Nephron progenitor cell (in vitro differentiated cells): Measurements from ENCODE around the gene GMDS.

Experiments
- DNase-seq: peaks from one replicate; pipeline ENCODE4 v3.0.0; 2021
- H3K27ac Mint-ChIP-seq: 2 replicates; pipeline ENCODE4 v1.8.0; 2021; ENCODE audit warnings: mild to moderate bottlenecking, moderate library complexity, mixed read lengths
- H3K27me3 Mint-ChIP-seq: 2 replicates; pipeline ENCODE4 v1.8.0; 2021; ENCODE audit warnings: mild to moderate bottlenecking, low read depth, mixed read lengths; ENCODE audit not compliant: poor library complexity
- H3K36me3 Mint-ChIP-seq: 2 replicates; pipeline ENCODE4 v1.8.0; 2021; ENCODE audit warnings: low read depth, mixed read lengths
- H3K4me1 Mint-ChIP-seq: 2 replicates; pipeline ENCODE4 v1.8.0; 2021; ENCODE audit warnings: mixed read lengths
- H3K4me3 Mint-ChIP-seq: 2 replicates; pipeline ENCODE4 v1.8.0; 2021; ENCODE audit warnings: mild to moderate bottlenecking, moderate library complexity, mixed read lengths
- H3K9me3 Mint-ChIP-seq: 2 replicates; pipeline ENCODE4 v1.8.0; 2021; ENCODE audit warnings: mild to moderate bottlenecking, moderate library complexity, mixed read lengths
- CTCF ChIP-seq: fragments of 200-600 bp; sonication (generic); IDR thresholded peaks from 2 replicates; pipeline ENCODE4 v1.5.0; 2021; ENCODE audit warnings: antibody characterized with exemption

GMDS gene

DNA sequence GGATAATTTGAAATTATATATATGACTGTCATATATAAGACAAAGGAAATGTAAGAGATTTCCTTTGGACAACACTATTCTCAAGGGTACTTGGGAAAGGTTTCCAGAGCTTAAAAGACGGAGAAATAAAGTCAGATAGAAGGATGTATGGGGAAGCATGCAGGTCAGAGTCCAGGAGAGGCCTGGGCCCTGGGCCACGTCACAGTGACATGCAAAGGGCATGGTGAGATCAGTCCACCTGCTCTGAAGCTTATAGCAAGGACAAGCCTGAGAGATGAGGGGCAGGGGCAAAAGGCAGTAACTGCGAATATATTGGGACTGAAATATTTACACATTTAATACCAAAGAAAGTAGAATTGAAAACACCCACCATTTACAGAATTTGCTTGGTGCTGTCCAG, 24.6 kb upstream of the GMDS start:
- no peak for TF ChIP-seq CTCF
- H3K4me3 Mint-ChIP-seq = no peak overlapping the region
- H3K4me1 Mint-ChIP-seq = peaks cover 16% of the 10 kb centered on the region
- H3K36me3 Mint-ChIP-seq = peaks cover 43% of the 10 kb centered on the region
- no peaks in the 10 kb centered on the region for H3K27me3 Mint-ChIP-seq
- no peak for DNase-seq
- peaks cover 16% of the 10 kb centered on the region for H3K9me3 Mint-ChIP-seq
- H3K27ac Mint-ChIP-seq = no peak overlapping the region

DNA sequence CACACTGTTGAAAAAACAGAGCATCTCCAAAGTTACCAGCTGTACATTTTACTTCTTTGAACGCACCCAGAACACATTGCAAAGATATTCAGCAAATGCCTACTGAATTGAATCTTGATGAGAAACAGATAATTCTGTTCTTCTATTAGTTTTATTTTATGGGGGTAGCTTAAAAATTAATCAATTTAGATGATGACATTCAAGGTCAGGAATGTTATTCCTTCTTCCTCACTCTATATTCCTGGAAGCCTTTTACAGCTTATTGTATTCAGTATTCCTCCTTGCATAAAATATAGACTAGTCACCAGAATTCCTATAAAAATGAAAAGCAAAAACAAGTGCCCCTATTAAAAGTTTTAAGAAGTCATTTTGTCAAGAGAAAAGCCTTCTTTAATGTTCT, 21.4 kb upstream of the GMDS start:
- Mint-ChIP-seq H3K4me3 (no peak overlapping the region), H3K36me3 (peaks cover 14% of the 10 kb centered on the region), H3K4me1 (peaks cover 10% of the 10 kb centered on the region), H3K27ac (no peak overlapping the region), H3K9me3 (no peaks in the 10 kb centered on the region), H3K27me3 (no peaks in the 10 kb centered on the region)
- DNase-seq = no peak
- TF ChIP-seq CTCF = no peak

DNA sequence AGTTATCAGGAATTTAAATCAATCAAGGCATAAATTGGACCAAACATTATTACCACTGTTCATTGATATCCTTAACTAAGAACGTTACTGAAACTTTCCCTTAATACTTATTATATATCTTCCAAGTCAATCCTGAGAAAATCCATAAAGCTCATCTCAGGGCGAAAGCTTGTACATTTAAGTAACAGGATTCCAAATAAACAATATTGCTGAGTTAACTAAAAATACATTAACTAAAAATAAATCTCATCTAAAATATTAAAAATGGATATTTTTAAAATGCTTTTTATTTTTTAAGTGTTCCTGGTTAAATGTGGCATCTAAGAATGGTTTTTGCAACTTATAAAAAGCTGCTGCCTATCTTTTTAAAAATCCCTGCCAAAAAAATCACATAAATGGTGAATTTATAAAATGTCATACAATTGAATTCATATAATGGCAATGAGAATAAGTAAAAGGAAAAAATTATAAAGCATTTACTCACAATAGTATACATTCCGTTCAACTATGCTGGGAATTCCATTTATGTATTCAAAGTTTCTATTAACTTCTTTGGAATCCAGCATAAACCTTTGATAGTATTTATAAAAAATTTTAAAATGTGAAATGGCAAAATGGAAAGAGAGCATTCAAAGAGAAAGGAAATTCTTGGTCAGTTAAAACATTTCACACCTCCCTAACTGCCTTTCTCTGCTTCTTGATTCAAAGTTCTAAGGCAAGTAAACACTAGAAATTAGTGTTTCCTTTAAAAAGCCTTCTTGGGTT, 20.8 kb upstream of the GMDS start:
- DNase-seq = no peak
- no peak overlapping the region for H3K4me3 Mint-ChIP-seq
- H3K27me3 Mint-ChIP-seq = no peaks in the 10 kb centered on the region
- H3K36me3 Mint-ChIP-seq = peaks cover 14% of the 10 kb centered on the region
- peaks cover 9% of the 10 kb centered on the region for H3K4me1 Mint-ChIP-seq
- TF ChIP-seq CTCF = no peak
- H3K9me3 Mint-ChIP-seq = no peaks in the 10 kb centered on the region
- no peak overlapping the region for H3K27ac Mint-ChIP-seq

DNA sequence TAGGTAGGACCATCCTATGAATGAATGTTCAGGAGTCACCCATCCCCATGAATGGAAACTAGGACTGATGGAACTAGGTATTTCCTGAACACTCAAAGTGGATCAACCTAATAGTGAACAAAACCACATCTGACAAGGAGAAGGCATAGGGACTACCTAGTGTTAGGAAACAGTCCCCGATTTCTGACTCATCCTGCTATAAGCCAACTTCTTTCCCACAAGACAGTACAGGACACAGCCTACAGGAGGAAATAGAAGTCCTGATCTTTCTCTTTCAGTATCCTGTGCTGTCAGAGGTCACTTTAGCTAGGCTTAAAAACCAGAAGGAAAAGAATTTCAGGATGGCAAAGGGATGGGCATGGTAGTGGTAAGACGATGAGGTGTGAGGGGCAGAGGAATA, 19.5 kb upstream of the GMDS start:
- H3K4me3 Mint-ChIP-seq = no peak overlapping the region
- TF ChIP-seq CTCF = no peak
- no peaks in the 10 kb centered on the region for H3K9me3 Mint-ChIP-seq
- peaks cover 8% of the 10 kb centered on the region for H3K36me3 Mint-ChIP-seq
- no peaks in the 10 kb centered on the region for H3K27me3 Mint-ChIP-seq
- H3K4me1 Mint-ChIP-seq = no peaks in the 10 kb centered on the region
- H3K27ac Mint-ChIP-seq = no peak overlapping the region
- no peak for DNase-seq

DNA sequence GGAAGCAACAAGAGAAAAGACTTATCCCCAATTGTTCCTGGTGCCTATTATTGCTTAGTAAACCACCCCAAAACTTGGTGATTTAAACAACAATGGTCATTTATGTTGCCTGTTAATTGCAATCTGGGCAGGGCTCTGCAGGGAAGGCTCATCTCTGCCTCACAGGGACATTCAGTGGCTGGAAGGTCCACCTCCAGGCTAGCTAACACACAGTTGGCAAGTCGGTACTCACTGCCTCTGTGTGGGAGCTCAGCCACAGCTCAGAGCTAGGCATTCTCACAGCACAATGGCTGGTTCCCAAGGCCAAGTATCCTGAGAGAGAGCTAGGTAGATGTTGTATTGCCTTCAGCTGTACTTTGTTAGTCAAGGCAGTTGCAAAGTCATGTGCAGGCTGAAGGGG, 18.5 kb upstream of the GMDS start:
- H3K27me3 Mint-ChIP-seq = no peaks in the 10 kb centered on the region
- no peak for TF ChIP-seq CTCF
- no peak overlapping the region for H3K4me3 Mint-ChIP-seq
- DNase-seq = no peak
- peaks cover 17% of the 10 kb centered on the region for H3K36me3 Mint-ChIP-seq
- H3K9me3 Mint-ChIP-seq = no peaks in the 10 kb centered on the region
- no peaks in the 10 kb centered on the region for H3K4me1 Mint-ChIP-seq
- H3K27ac Mint-ChIP-seq = no peak overlapping the region

DNA sequence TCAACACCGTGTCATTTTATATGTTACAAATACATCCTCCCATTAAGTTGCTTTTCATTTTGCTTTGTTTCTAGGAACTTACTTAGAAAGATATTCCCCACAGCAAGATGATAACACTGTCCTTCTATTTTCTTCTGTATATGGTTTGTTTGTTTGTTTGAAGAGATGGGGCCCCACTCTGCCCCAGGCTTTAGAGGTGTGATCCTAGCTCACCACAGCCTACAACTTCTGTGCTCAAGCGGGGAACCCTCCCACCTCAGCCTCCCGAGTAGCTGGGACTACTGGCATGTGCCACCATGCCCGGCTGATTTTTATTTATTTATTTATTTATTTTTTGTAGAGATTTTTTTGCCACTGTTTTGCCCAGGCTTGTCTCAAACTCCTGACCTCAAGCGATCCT, 14.2 kb upstream of the GMDS start:
- Mint-ChIP-seq H3K27ac (no peak overlapping the region), H3K4me1 (no peaks in the 10 kb centered on the region), H3K27me3 (peaks cover 4% of the 10 kb centered on the region), H3K36me3 (peaks cover 49% of the 10 kb centered on the region), H3K9me3 (peaks cover 28% of the 10 kb centered on the region), H3K4me3 (no peak overlapping the region)
- TF ChIP-seq CTCF = no peak
- no peak for DNase-seq
